Measurements from ENCODE around the gene CASK.

- TF ChIP-seq CTCF (IDR thresholded peaks at IDR 0.05) = no peak
- no peak for TF ChIP-seq POLR2AphosphoS5 (IDR thresholded peaks at IDR 0.05)
- no peak for TF ChIP-seq EP300 (IDR thresholded peaks at IDR 0.05)
- no peak for TF ChIP-seq POLR2A (IDR thresholded peaks at IDR 0.05)
Measured at GRCh38 chrX:41837270-41837944, 85.9 kb downstream of the CASK start.

Data from upper lobe of left lung (tissue), 4 donors.